Vagina (tissue), 2 donors: ENCODE results near the gene TPO. TPM values are rescaled to one million over a fixed set of nuclear protein-coding genes. Genes with fewer than 3 reads are reported as not detected.

ENCODE experiments used
- DNase-seq, 2 donors: peaks; one replicate each; pipeline ENCODE4 v3.0.0-alpha.2; 2017; ENCODE audit errors: extremely low spot score in 2 of 2
- H3K27ac ChIP-seq: fragments of 200-600 bp; sonication (generic); one replicate; pipeline ENCODE4 v1.5.1; 2019
- H3K27me3 ChIP-seq: fragments of 200-600 bp; sonication (generic); one replicate; pipeline ENCODE4 v1.5.1; 2019
- H3K36me3 ChIP-seq, 2 donors: fragments of 200-600 bp; sonication (generic); one replicate each; pipeline ENCODE4 v1.5.1; 2017 to 2019
- H3K4me1 ChIP-seq: fragments of 200-600 bp; sonication (generic); one replicate; pipeline ENCODE4 v1.5.1; 2019
- H3K4me3 ChIP-seq, 2 donors: fragments of 200-600 bp; sonication (generic); 1 replicate in 1 of 2; 2 replicates in 1 of 2; pipeline ENCODE4 v1.5.1; 2016 to 2019
- H3K9me3 ChIP-seq: fragments of 200-600 bp; sonication (generic); one replicate; pipeline ENCODE4 v1.5.1; 2019
- CTCF ChIP-seq, 3 experiments: fragments of 450-650 bp in 2 of 3; fragments of 200-600 bp in 1 of 3; sonication (generic) in 1 of 3; IDR thresholded peaks; one replicate each; pipeline ENCODE4 v1.5.1; 2017 to 2019; ENCODE audit warnings: antibody characterized with exemption in 3 of 3, mild to moderate bottlenecking in 2 of 3, moderate library complexity in 2 of 3
- POLR2A ChIP-seq, 2 donors: fragments of 450-650 bp; IDR thresholded peaks; one replicate each; pipeline ENCODE4 v1.6.1; 2017; ENCODE audit warnings: antibody characterized with exemption in 2 of 2, mild to moderate bottlenecking in 2 of 2, moderate library complexity in 2 of 2
- POLR2AphosphoS5 ChIP-seq, 2 donors: sonication (generic); formaldehyde crosslinking; IDR thresholded peaks; one replicate each; pipeline ENCODE4 v1.9.0; 2017; ENCODE audit warnings: antibody characterized with exemption in 2 of 2, mild to moderate bottlenecking in 2 of 2, low read depth in 1 of 2; ENCODE audit not compliant: insufficient read depth in 1 of 2
- intact Hi-C: fragments of 100-400 bp; cut with DNase I; formaldehyde crosslinking; loops from one replicate; pipeline ENCODE4 v1.15.1; 2023
- total RNA-seq: library from RNA; depleted of rRNA; stranded (reverse); fragments of >200 nt; gene quantifications from one replicate; pipeline ENCODE4 v1.2.3, GENCODE V29; 2016

TPO gene
- total RNA-seq, 1 donor from 2014 or later: 2.0 TPM

GRCh38 chr2:1397350-1397749 is 15.9 kb upstream of the TPO start:
- no peak overlapping the region for H3K27ac ChIP-seq
- no peaks in the 10 kb centered on the region for H3K9me3 ChIP-seq
- no peaks in the 10 kb centered on the region for H3K36me3 ChIP-seq
- H3K4me1 ChIP-seq: no peaks in the 10 kb centered on the region
- intact Hi-C loops: no loop called here
- H3K27me3 ChIP-seq: no peaks in the 10 kb centered on the region
- no peak overlapping the region for H3K4me3 ChIP-seq
- no peak for DNase-seq
- TF ChIP-seq CTCF (IDR thresholded peaks at IDR 0.05): no peak
- no peak for TF ChIP-seq POLR2A (IDR thresholded peaks at IDR 0.05)
- TF ChIP-seq POLR2AphosphoS5 (IDR thresholded peaks at IDR 0.05; ENCODE audit: insufficient read depth in 1 of 2, low read depth in 1 of 2): no peak

GRCh38 chr2:1398191-1398590 is 15.1 kb upstream of the TPO start:
- Histone ChIP-seq H3K27ac (no peak overlapping the region), H3K4me1 (no peaks in the 10 kb centered on the region), H3K9me3 (no peaks in the 10 kb centered on the region), H3K36me3 (no peaks in the 10 kb centered on the region), H3K4me3 (no peak overlapping the region), H3K27me3 (no peaks in the 10 kb centered on the region)
- TF ChIP-seq POLR2AphosphoS5 (IDR thresholded peaks at IDR 0.05; ENCODE audit: insufficient read depth in 1 of 2, low read depth in 1 of 2): no peak
- TF ChIP-seq CTCF (IDR thresholded peaks at IDR 0.05): no peak
- no peak for TF ChIP-seq POLR2A (IDR thresholded peaks at IDR 0.05)
- no peak for DNase-seq
- intact Hi-C loops: no loop called here

GRCh38 chr2:1400943-1401735 is 12.1 kb upstream of the TPO start:
- intact Hi-C loops: no loop called here
- H3K36me3 ChIP-seq: no peaks in the 10 kb centered on the region

GRCh38 chr2:1402064-1402463 is 11.2 kb upstream of the TPO start:
- TF ChIP-seq CTCF (IDR thresholded peaks at IDR 0.05) (no peak), POLR2AphosphoS5 (IDR thresholded peaks at IDR 0.05; ENCODE audit: insufficient read depth in 1 of 2, low read depth in 1 of 2) (no peak), POLR2A (IDR thresholded peaks at IDR 0.05) (no peak)
- Histone ChIP-seq H3K4me1 (no peaks in the 10 kb centered on the region), H3K27ac (no peak overlapping the region), H3K27me3 (no peaks in the 10 kb centered on the region), H3K36me3 (no peaks in the 10 kb centered on the region), H3K4me3 (no peak overlapping the region), H3K9me3 (no peaks in the 10 kb centered on the region)
- intact Hi-C loops: no loop called here
- peak in 1 of 2 donors; percentile 72 for DNase-seq

More at GRCh38 chr2:1400943-1401735, 12.1 kb upstream of the TPO start:
- Histone ChIP-seq H3K9me3 (no peaks in the 10 kb centered on the region), H3K27ac (no peak overlapping the region), H3K27me3 (no peaks in the 10 kb centered on the region), H3K4me1 (no peaks in the 10 kb centered on the region), H3K4me3 (no peak overlapping the region)
- DNase-seq: peak in 1 of 2 donors; percentile 83
- TF ChIP-seq POLR2A (IDR thresholded peaks at IDR 0.05) (no peak), POLR2AphosphoS5 (IDR thresholded peaks at IDR 0.05; ENCODE audit: insufficient read depth in 1 of 2, low read depth in 1 of 2) (no peak), CTCF (IDR thresholded peaks at IDR 0.05) (no peak)

GRCh38 chr2:1403565-1403964 is 9.7 kb upstream of the TPO start:
- no peaks in the 10 kb centered on the region for H3K9me3 ChIP-seq
- TF ChIP-seq POLR2A (IDR thresholded peaks at IDR 0.05) (no peak), POLR2AphosphoS5 (IDR thresholded peaks at IDR 0.05; ENCODE audit: insufficient read depth in 1 of 2, low read depth in 1 of 2) (no peak), CTCF (IDR thresholded peaks at IDR 0.05) (no peak)
- H3K4me1 ChIP-seq: no peaks in the 10 kb centered on the region
- no peaks in the 10 kb centered on the region for H3K36me3 ChIP-seq
- no peak overlapping the region for H3K27ac ChIP-seq
- DNase-seq: peak in 1 of 2 donors; percentile 62
- no peak overlapping the region for H3K4me3 ChIP-seq
- H3K27me3 ChIP-seq: no peaks in the 10 kb centered on the region
- intact Hi-C loops: no loop called here
